OCI-LY1 (cell line): ENCODE results near the gene KRT39.
"Not testable (repeated sequence)": the region's sequence is repeated elsewhere in the genome, so short reads cannot be mapped to it uniquely, and the experiment has no call there.

ENCODE experiments used
- H2AFZ ChIP-seq: fragments of 200-600 bp; sonication (generic), shearing (Covaris generic); 2 replicates; pipeline ENCODE4 v1.6.0; 2014; ENCODE audit warnings: antibody characterized with exemption, mild to moderate bottlenecking, low read length
- H3F3A ChIP-seq: fragments of 200-600 bp; sonication (generic), shearing (Covaris generic); 2 replicates; pipeline ENCODE4 v1.6.0; 2014; ENCODE audit warnings: mild to moderate bottlenecking, antibody characterized with exemption, low read length, moderate library complexity; ENCODE audit not compliant: insufficient read depth
- H3K27ac ChIP-seq: fragments of 200-600 bp; sonication (generic); 2 replicates; pipeline ENCODE4 v1.5.1; 2014; ENCODE audit warnings: low read length, mixed run types, mild to moderate bottlenecking, low read depth; ENCODE audit not compliant: poor library complexity, severe bottlenecking
- H3K27me3 ChIP-seq: fragments of 200-600 bp; sonication (generic); 2 replicates; pipeline ENCODE4 v1.6.0; 2014; ENCODE audit warnings: antibody characterized with exemption, mild to moderate bottlenecking, low read length, moderate library complexity; ENCODE audit not compliant: insufficient read depth
- H3K36me3 ChIP-seq: fragments of 200-600 bp; sonication (generic); 2 replicates; pipeline ENCODE4 v1.6.1; 2014; ENCODE audit warnings: mild to moderate bottlenecking, antibody characterized with exemption, low read length, moderate library complexity, mixed read lengths; ENCODE audit not compliant: insufficient read depth
- H3K4me1 ChIP-seq: fragments of 200-600 bp; sonication (generic); 2 replicates; pipeline ENCODE4 v1.5.1; 2014; ENCODE audit warnings: mild to moderate bottlenecking, low read length, moderate library complexity; ENCODE audit not compliant: insufficient read depth, severe bottlenecking
- H3K4me2 ChIP-seq: fragments of 200-600 bp; sonication (generic), shearing (Covaris generic); 2 replicates; pipeline ENCODE4 v1.6.1; 2014; ENCODE audit warnings: low read length
- H3K4me3 ChIP-seq: fragments of 200-600 bp; sonication (generic); 2 replicates; pipeline ENCODE4 v1.5.1; 2014; ENCODE audit warnings: low read length, low read depth, mild to moderate bottlenecking, mixed read lengths; ENCODE audit not compliant: poor library complexity, severe bottlenecking
- H3K79me2 ChIP-seq: fragments of 200-600 bp; shearing (Covaris generic); 2 replicates; pipeline ENCODE4 v1.6.1; 2016; ENCODE audit warnings: mixed run types, low read length, mixed read lengths; ENCODE audit not compliant: insufficient read depth
- H3K9ac ChIP-seq: fragments of 200-600 bp; sonication (generic), shearing (Covaris generic); 2 replicates; pipeline ENCODE4 v1.6.1; 2014; ENCODE audit warnings: mild to moderate bottlenecking, low read length, mixed read lengths
- H3K9me2 ChIP-seq: fragments of 200-600 bp; sonication (generic), shearing (Covaris generic); 2 replicates; pipeline ENCODE4 v1.6.1; 2014; ENCODE audit warnings: low read depth, mild to moderate bottlenecking, low read length, mixed read lengths
- H3K9me3 ChIP-seq: fragments of 200-600 bp; shearing (Covaris generic); 2 replicates; pipeline ENCODE4 v1.6.1; 2014; ENCODE audit warnings: low read length, mixed read lengths
- H4K20me1 ChIP-seq: fragments of 200-600 bp; sonication (generic), shearing (Covaris generic); 2 replicates; pipeline ENCODE4 v1.6.0; 2016; ENCODE audit warnings: mild to moderate bottlenecking, low read length; ENCODE audit not compliant: insufficient read depth
- CTCF ChIP-seq: fragments of 200-600 bp; sonication (generic), shearing (Covaris generic); IDR thresholded peaks from 2 replicates; pipeline ENCODE4 v1.5.1; 2017; ENCODE audit warnings: mild to moderate bottlenecking, antibody characterized with exemption, low read length, moderate library complexity, mixed read lengths
- EZH2 ChIP-seq: fragments of 200-600 bp; sonication (generic), shearing (Covaris generic); IDR thresholded peaks from 2 replicates; pipeline ENCODE4 v1.8.0; 2017; ENCODE audit warnings: borderline replicate concordance, mixed run types, mild to moderate bottlenecking, antibody characterized with exemption, low read length, moderate library complexity, mixed read lengths

The KRT39 gene

GRCh38 chr17:40921026-40921425, 45.7 kb downstream of the KRT39 start:
- Histone ChIP-seq H3K4me1 (no peaks in the 10 kb centered on the region), H3K79me2 (no peaks in the 10 kb centered on the region), H3F3A (no peaks in the 10 kb centered on the region), H3K36me3 (no peaks in the 10 kb centered on the region), H3K4me3 (no peak overlapping the region), H3K27ac (no peak overlapping the region), H3K27me3 (no peaks in the 10 kb centered on the region), H3K4me2 (no peak overlapping the region), H2AFZ (no peak overlapping the region), H3K9me3 (no peaks in the 10 kb centered on the region), H3K9ac (no peak overlapping the region), H4K20me1 (no peaks in the 10 kb centered on the region), H3K9me2 (no peaks in the 10 kb centered on the region)
- TF ChIP-seq CTCF (no peak), EZH2 (no peak)

- not testable (repeated sequence) for H3K9me3 ChIP-seq, H3K27ac ChIP-seq, H3K9ac ChIP-seq, H3K36me3 ChIP-seq, H3K4me1 ChIP-seq, H4K20me1 ChIP-seq, H3K4me2 ChIP-seq, H3F3A ChIP-seq, H3K79me2 ChIP-seq, H3K4me3 ChIP-seq, H3K9me2 ChIP-seq, H3K27me3 ChIP-seq, H2AFZ ChIP-seq
Observed at GRCh38 chr17:40917116-40917515, 49.6 kb downstream of the KRT39 start.

- H3K27me3 ChIP-seq: no peaks in the 10 kb centered on the region
- H3K9me3 ChIP-seq: no peaks in the 10 kb centered on the region
- no peak overlapping the region for H3K27ac ChIP-seq
- no peaks in the 10 kb centered on the region for H3K79me2 ChIP-seq
- TF ChIP-seq EZH2 (no peak), CTCF (no peak)
- H4K20me1 ChIP-seq: no peaks in the 10 kb centered on the region
- H3K9me2 ChIP-seq: no peaks in the 10 kb centered on the region
- no peak overlapping the region for H3K4me2 ChIP-seq
- no peak overlapping the region for H2AFZ ChIP-seq
- H3F3A ChIP-seq: no peaks in the 10 kb centered on the region
- H3K4me3 ChIP-seq: no peak overlapping the region
- H3K4me1 ChIP-seq: no peaks in the 10 kb centered on the region
- no peak overlapping the region for H3K9ac ChIP-seq
- no peaks in the 10 kb centered on the region for H3K36me3 ChIP-seq
Observed at GRCh38 chr17:40916366-40916765, 50.4 kb downstream of the KRT39 start.

- Histone ChIP-seq H4K20me1 (no peaks in the 10 kb centered on the region), H3K4me3 (no peak overlapping the region), H3K9ac (no peak overlapping the region), H3K9me3 (no peaks in the 10 kb centered on the region), H3K36me3 (no peaks in the 10 kb centered on the region), H3K27ac (no peak overlapping the region), H3K9me2 (no peaks in the 10 kb centered on the region), H3K4me1 (no peaks in the 10 kb centered on the region), H3K27me3 (no peaks in the 10 kb centered on the region), H3F3A (no peaks in the 10 kb centered on the region), H3K79me2 (no peaks in the 10 kb centered on the region), H3K4me2 (no peak overlapping the region), H2AFZ (no peak overlapping the region)
- TF ChIP-seq EZH2 (no peak), CTCF (no peak)
Observed at GRCh38 chr17:40915721-40916256, 51.0 kb downstream of the KRT39 start.
